Thyroid gland (tissue), 4 donors: ENCODE data around the gene GRAMD2B.

Experiments
- CTCF ChIP-seq, 6 experiments: fragments of 200-600 bp in 3 of 6; fragments of 450-650 bp in 3 of 6; sonication (generic) in 3 of 6; IDR thresholded peaks; one replicate each; pipeline ENCODE4 v1.5.1; 2016 to 2019; ENCODE audit warnings: antibody characterized with exemption in 6 of 6, mild to moderate bottlenecking in 2 of 6, inconsistent platforms in 1 of 6, moderate library complexity in 1 of 6
- POLR2A ChIP-seq, 2 donors: fragments of 450-650 bp; IDR thresholded peaks; one replicate each; pipeline ENCODE4 v1.6.1; 2017; ENCODE audit warnings: antibody characterized with exemption in 2 of 2, mild to moderate bottlenecking in 2 of 2, moderate library complexity in 1 of 2

- TF ChIP-seq POLR2A (IDR thresholded peaks at IDR 0.05) (no peak), CTCF (IDR thresholded peaks at IDR 0.05) (no peak)
Observed at GRCh38 chr5:126464016-126464415, 40.8 kb downstream of the GRAMD2B start.
